HEK293 (cell line): ENCODE measurements around the gene SPON1.
A peak's percentile ranks its signal among the peaks of the same experiment; 100 is the strongest.

Experiments used
- CTCF ChIA-PET: fragments of 350-600 bp; formaldehyde crosslinking; extraction: SDS; loops from one replicate; lab custom pipeline; 2021; ENCODE audit warnings: antibody characterized with exemption; lab: Yijun Ruan, JAX
- POLR2A ChIA-PET: fragments of 300-600 bp; formaldehyde crosslinking; extraction: SDS; loops from one replicate; lab custom pipeline; 2020; ENCODE audit warnings: antibody characterized with exemption, inconsistent platforms; lab: Yijun Ruan, JAX
- H3K27ac ChIP-seq: fragments of 200-500 bp; sonication (Bioruptor generic); 2 replicates; pipeline ENCODE4 v1.5.1; 2014; ENCODE audit warnings: low read depth, low read length, control low read depth, inconsistent platforms; ENCODE audit errors: extremely low read depth
- H3K36me3 ChIP-seq, 2 experiments: fragments of 200-500 bp in 1 of 2; sonication (Bioruptor generic) in 1 of 2; 1 replicate in 1 of 2; 2 replicates in 1 of 2; pipeline ENCODE4 v1.5.1; 2014 to 2017; ENCODE audit warnings: inconsistent platforms in 2 of 2, low read length in 2 of 2; ENCODE audit not compliant: control insufficient read depth in 2 of 2, insufficient read depth in 1 of 2
- H3K4me1 ChIP-seq: fragments of 200-500 bp; sonication (Bioruptor generic); 2 replicates; pipeline ENCODE4 v1.5.1; 2014; ENCODE audit warnings: mild to moderate bottlenecking, low read length, inconsistent platforms; ENCODE audit not compliant: control insufficient read depth, insufficient read depth
- H3K4me3 ChIP-seq: 2 replicates; pipeline ENCODE4 v1.5.1; 2011; ENCODE audit warnings: low read depth, mild to moderate bottlenecking, control low read depth, low read length, moderate library complexity
- H3K9me3 ChIP-seq: fragments of 200-500 bp; sonication (Bioruptor generic); 2 replicates; pipeline ENCODE4 v1.5.1; 2014; ENCODE audit warnings: low read depth, low read length, inconsistent platforms; ENCODE audit not compliant: control insufficient read depth, insufficient read depth
- CTCF ChIP-seq: fragments of 450-650 bp; formaldehyde crosslinking; IDR thresholded peaks from 2 replicates; pipeline ENCODE4 v1.5.1; 2016; ENCODE audit warnings: missing biosample characterization, missing genetic modification characterization
- KLF1 ChIP-seq: fragments of 450-650 bp; formaldehyde crosslinking; IDR thresholded peaks from 2 replicates; pipeline ENCODE4 v1.5.1; 2016; ENCODE audit warnings: missing biosample characterization, missing genetic modification characterization
- PRDM4 ChIP-seq: fragments of 450-650 bp; formaldehyde crosslinking; IDR thresholded peaks from 2 replicates; pipeline ENCODE4 v1.5.1; 2017; ENCODE audit warnings: missing biosample characterization, missing genetic modification characterization
- TRIM28 ChIP-seq: IDR thresholded peaks from 2 replicates; pipeline ENCODE4 v1.6.1; 2011; ENCODE audit warnings: low read length, control low read depth, borderline replicate concordance
- WT1 ChIP-seq: fragments of 450-650 bp; formaldehyde crosslinking; IDR thresholded peaks from 2 replicates; pipeline ENCODE4 v1.5.1; 2016; ENCODE audit warnings: missing biosample characterization, missing genetic modification characterization
- ZBTB49 ChIP-seq: fragments of 450-650 bp; formaldehyde crosslinking; IDR thresholded peaks from 2 replicates; pipeline ENCODE4 v1.5.1; 2016; ENCODE audit warnings: missing biosample characterization, missing genetic modification characterization, low read depth
- ZFP3 ChIP-seq: fragments of 450-650 bp; formaldehyde crosslinking; IDR thresholded peaks from 2 replicates; pipeline ENCODE4 v1.5.1; 2016; ENCODE audit warnings: low read depth, missing biosample characterization, missing genetic modification characterization
- ZNF214 ChIP-seq: fragments of 450-650 bp; formaldehyde crosslinking; IDR thresholded peaks from 2 replicates; pipeline ENCODE4 v1.5.1; 2017; ENCODE audit warnings: missing biosample characterization, mild to moderate bottlenecking, missing genetic modification characterization, borderline replicate concordance
- ZNF248 ChIP-seq: fragments of 450-650 bp; formaldehyde crosslinking; IDR thresholded peaks from 2 replicates; pipeline ENCODE4 v1.5.1; 2017; ENCODE audit warnings: missing biosample characterization, missing genetic modification characterization
- ZNF280C ChIP-seq: fragments of 450-650 bp; formaldehyde crosslinking; IDR thresholded peaks from 2 replicates; pipeline ENCODE4 v1.5.1; 2016; ENCODE audit warnings: missing biosample characterization, missing genetic modification characterization
- ZNF449 ChIP-seq: fragments of 450-650 bp; formaldehyde crosslinking; IDR thresholded peaks from 2 replicates; pipeline ENCODE4 v1.5.1; 2017; ENCODE audit warnings: missing biosample characterization, mild to moderate bottlenecking, missing genetic modification characterization, moderate library complexity
- ZNF518A ChIP-seq: fragments of 450-650 bp; formaldehyde crosslinking; conservative IDR thresholded peaks from 2 replicates; pipeline ENCODE4 v1.5.1; 2016; ENCODE audit warnings: low read depth, missing biosample characterization, missing genetic modification characterization
- ZNF624 ChIP-seq: fragments of 450-650 bp; formaldehyde crosslinking; IDR thresholded peaks from 2 replicates; pipeline ENCODE4 v1.5.1; 2017; ENCODE audit warnings: missing biosample characterization, missing genetic modification characterization
- ZNF654 ChIP-seq: fragments of 450-650 bp; formaldehyde crosslinking; IDR thresholded peaks from 2 replicates; pipeline ENCODE4 v1.5.1; 2016; ENCODE audit warnings: low read depth, missing biosample characterization, missing genetic modification characterization
- ZNF707 ChIP-seq: fragments of 450-650 bp; formaldehyde crosslinking; IDR thresholded peaks from 2 replicates; pipeline ENCODE4 v1.5.1; 2016; ENCODE audit warnings: missing biosample characterization, missing genetic modification characterization
- ZSCAN4 ChIP-seq: fragments of 450-650 bp; formaldehyde crosslinking; IDR thresholded peaks from 2 replicates; pipeline ENCODE4 v1.5.1; 2017; ENCODE audit warnings: missing biosample characterization, missing genetic modification characterization
- ZSCAN5A ChIP-seq: fragments of 450-650 bp; formaldehyde crosslinking; IDR thresholded peaks from 2 replicates; pipeline ENCODE4 v1.5.1; 2016; ENCODE audit warnings: missing biosample characterization, missing genetic modification characterization

Gene SPON1

GRCh38 chr11:14249121-14249963, 286.8 kb downstream of the SPON1 start:
- Histone ChIP-seq H3K27ac (no peak overlapping the region), H3K9me3 (no peaks in the 10 kb centered on the region), H3K4me1 (no peaks in the 10 kb centered on the region), H3K36me3 (no peaks in the 10 kb centered on the region), H3K4me3 (no peak overlapping the region)
- POLR2A ChIA-PET: no interaction called here
- CTCF ChIA-PET: interaction anchor here (0.6 to 3.4 kb wide), 18 partner anchors 10 to 1111 kb away, joined by 3 to 29 read pairs (median 4); no protein-coding TSS in a partner anchor
- no peak for TF ChIP-seq ZBTB49 (tag by site-specific recombination)
- no peak for TF ChIP-seq ZSCAN5A (tag by site-specific recombination)
- TF ChIP-seq ZNF518A (tag by site-specific recombination): no peak
- no peak for TF ChIP-seq ZNF214 (tag by site-specific recombination)
- no peak for TF ChIP-seq ZNF280C (tag by site-specific recombination)
- no peak for TF ChIP-seq ZNF707
- no peak for TF ChIP-seq PRDM4 (tag by site-specific recombination)
- no peak for TF ChIP-seq ZFP3
- TF ChIP-seq ZNF449: no peak
- no peak for TF ChIP-seq WT1 (tag by site-specific recombination)
- peak; percentile 44; the same call in 1 of the 2 replicates for TF ChIP-seq CTCF (tag by site-specific recombination)
- TF ChIP-seq TRIM28: peak; percentile 41; the same call in 1 of the 2 replicates
- TF ChIP-seq ZNF654 (tag by site-specific recombination): peak; percentile 95
- TF ChIP-seq ZNF248 (tag by site-specific recombination): no peak
- no peak for TF ChIP-seq KLF1
- TF ChIP-seq ZSCAN4 (tag by site-specific recombination): no peak
- no peak for TF ChIP-seq ZNF624
